Stimulated activated CD8-positive, alpha-beta memory T cell treated with anti-CD3 and anti-CD28 coated beads, Interleukin-7, amount 100 ng/mL, for 24 hours (primary cell): Measurements from ENCODE around the gene PTGR3.

ENCODE experiments used
- DNase-seq: peaks from one replicate; pipeline ENCODE4 v3.0.0-alpha.2; 2020; ENCODE audit warnings: low read depth

Gene PTGR3

GRCh38 chr18:75235896-75236295 is 27.0 kb upstream of the PTGR3 start:
- DNase-seq, result no peak

GRCh38 chr18:75234901-75235300 is 26.0 kb upstream of the PTGR3 start:
- DNase-seq, result no peak

DNA sequence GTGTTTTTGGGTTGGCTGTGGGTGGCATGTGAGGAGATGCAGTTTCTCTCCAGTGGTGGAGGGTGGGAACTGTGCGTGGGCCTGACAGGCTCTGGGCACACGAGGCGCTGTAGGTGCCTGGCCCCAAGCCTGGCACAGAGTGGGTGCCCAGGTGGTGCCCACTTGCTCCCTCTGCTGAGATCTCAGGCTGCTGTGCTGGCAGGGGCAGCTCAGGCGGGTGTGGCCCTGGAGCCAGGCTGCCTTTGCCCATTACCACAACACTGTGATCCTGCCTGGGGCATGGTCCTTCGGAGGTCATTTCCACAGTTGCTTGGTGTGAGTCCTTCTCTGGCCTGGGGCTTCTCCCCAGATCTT is 22.1 kb upstream of the PTGR3 start:
- no peak for DNase-seq

DNA sequence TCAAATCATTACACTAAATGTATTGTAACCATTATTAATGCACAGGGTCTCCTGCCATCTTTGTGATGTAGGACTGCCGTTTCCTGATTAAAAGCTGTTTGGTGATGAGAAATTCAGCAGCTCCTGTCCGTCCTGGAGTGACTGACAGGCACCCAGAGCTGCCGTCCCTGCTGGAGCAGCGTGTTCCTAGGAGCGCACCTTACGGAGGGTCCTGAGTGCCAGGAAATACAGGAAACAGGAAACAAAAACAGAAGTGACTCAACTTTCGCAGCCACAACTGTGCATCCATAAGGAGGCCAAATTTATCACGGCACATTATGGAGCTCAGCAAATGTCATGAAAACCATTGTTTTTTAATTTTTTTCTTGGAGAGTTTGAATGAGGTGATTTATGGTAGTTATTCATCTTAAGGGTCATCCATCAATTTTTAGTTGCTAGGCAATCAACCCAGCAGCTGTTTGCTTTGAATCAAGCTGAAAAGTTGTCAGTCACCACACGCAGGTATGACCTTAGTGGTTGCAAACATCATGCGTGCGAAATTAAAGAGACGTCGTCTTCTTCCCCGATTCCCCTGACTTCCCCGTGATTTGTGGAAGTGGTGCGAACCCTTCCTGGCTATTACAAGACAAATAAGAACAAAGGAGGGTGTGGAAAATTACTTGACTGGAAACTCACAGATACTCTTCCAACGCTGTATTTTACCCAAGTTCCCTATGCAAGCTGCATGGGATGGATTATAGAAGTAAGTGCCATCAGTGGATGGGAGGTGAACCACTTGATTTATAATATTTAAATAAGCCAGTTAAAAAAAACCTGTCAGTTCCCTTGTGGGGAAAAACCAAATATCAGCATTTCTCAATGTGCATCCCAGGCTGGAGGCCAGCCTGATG is 21.5 kb upstream of the PTGR3 start:
- DNase-seq, result no peak

GRCh38 chr18:75229437-75229836 is 20.5 kb upstream of the PTGR3 start:
- no peak for DNase-seq

DNA sequence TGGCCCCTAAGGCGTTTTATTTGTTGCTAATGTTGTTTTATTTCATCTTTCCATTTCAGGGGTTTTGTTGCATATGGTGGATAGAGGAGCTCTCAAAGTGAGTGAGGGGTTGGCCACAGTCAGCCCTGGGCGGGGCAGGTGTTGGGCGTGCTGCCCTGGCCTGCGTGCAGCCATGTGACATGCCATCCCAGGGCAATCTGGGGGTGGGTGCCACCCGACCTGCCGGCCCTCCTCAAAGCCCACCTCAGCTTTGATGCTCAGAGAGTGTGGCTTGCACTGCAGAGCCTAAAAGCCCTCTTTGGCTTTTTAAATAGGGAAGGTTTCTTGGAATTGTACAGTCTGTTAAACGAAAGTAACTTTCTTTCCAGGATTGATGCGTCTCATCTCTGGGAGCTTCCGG is 20.0 kb upstream of the PTGR3 start:
- no peak for DNase-seq

DNA sequence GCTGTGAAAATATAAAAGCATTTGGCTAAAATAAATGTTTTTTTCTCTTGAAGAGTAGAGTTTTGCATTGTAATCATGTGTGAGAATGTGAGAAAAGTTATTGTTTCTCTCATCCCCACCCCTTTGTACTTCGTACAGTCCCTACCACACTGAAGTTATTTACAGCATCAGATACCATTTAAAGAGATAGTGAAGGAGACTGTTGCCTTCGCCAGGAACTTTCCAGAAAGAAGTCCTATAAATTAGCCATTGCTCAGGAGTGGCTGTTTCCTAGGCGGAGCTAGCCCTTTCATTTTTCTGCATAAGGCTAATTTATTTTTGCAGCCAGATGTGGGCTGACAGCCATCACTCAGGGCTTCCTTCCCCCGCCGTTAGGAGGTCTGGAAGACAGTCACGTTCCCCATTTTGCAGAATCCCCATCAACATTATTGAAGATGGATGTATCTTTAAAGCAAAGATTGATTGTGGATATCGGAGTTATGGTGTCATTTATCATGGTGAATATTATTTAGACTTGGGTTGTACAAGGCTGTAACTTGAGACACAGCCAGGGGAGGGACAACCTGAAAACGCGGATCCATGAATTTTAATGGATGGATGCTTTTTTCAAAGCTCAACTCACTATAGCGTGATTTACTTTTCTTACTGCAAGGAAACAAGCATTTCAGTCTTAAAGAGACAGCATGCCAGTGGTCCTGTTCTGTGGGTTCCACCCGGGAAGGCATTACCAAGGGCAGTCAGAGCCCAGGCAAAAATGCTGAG is 18.8 kb upstream of the PTGR3 start:
- DNase-seq, result no peak

DNA sequence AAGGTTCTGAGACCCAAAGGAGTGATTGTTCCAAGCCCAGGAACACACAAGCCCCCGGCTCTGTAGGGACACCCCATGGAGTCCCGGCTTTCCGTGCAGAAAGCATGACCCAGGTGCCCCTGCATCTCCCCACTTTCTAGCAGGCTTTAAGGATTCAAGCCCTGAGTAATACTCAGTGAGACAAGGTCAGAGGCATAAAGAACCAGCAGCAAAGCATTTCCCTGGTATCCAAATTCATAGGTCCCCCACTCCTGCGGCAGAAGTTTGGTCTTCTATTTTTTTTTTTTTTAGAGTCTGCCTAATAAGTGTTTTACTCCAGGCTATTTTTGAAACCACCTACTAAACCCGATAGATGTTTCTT is 18.0 kb upstream of the PTGR3 start:
- DNase-seq, result no peak

- DNase-seq, result no peak
These were observed 17.5 kb upstream of the PTGR3 start for GRCh38 chr18:75226286-75226955.

- no peak for DNase-seq
These were observed 14.9 kb upstream of the PTGR3 start for GRCh38 chr18:75223687-75224347.

- DNase-seq, result no peak
These were observed 13.5 kb upstream of the PTGR3 start for GRCh38 chr18:75222407-75222806.

DNA sequence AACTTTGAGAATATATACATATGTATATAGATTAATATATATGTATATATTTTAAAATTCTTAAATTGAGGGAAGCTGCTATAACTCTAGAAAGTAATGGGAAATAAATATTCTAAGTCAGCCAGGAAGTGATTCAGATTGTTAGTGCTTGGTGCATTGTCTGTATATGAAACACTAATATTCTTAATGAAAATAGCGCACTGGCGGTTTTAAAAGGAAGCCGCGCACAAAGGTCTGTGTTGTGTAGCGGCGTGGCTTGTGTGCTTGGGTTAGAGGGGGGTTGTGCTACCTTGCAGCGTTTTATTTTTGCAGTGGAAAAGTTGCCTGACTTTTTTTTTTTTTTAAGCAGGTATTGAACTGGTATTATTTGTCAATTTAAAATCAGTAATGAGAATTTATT is 13.0 kb upstream of the PTGR3 start:
- DNase-seq, result no peak

GRCh38 chr18:75221397-75221796 is 12.5 kb upstream of the PTGR3 start:
- no peak for DNase-seq

DNA sequence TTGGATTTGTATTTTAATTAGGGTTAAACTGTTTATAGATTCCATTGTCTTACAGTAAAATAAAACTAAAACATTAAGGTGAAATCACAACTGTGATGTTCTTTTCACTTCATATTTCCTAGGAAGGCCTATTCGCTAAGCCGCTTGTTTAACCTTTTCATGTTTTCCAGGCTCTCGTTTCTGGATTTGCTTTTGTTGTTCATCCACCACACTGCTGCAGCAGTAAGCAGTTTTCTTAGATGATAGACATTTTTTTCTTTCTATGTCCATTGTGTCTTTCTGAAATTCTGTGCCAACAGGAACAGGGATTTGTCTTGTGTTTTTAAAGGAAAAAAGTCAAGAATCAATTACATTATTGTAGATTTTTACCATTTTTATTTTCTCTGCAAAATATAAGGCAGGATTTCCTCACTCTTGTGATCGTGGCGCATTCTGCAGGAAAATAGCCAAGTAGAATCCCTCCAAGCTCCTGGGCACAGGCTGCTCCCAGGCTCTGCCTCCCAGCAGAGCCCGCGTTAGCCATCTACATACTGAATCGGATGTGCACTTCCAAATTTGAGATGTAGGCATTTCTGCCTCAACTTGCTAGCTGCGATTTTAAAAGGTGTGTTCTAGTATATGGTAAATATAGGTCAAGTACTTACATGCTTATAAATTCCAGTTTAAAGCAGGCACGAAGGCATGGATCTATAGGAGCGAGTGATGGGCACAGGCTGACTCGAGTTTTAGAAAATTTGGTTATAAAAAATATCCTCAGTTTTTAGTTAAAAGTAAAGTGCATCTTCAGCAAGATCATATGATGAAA is 11.8 kb upstream of the PTGR3 start:
- no peak for DNase-seq

DNA sequence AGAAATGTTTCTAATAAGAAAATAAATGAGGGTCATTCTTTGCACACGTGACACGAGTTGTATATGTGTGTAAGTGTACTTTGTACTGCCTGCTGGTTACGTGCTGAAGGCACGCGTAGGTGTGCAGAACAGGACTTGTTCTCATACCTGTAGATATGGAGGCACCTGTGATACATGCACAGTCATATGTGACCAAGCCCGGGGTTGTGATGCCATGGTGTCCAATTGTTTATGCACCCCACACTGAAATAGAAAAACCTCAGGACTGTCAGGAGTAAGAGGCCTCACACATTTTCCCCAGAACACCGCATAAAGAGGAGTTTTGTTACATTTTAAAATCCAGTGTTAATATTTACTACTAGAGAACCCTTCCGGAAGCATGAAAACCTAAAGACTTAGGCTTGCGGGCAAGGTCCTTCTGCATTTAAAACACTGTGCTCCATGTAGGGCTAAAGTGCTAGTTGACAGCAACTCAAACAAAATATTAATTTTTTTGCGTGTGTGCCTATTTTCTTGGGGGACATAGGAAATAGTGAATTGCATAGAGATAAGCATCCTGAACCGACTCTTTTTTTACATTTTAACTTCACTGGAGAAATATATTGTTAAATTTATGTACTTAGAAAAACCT is 10.9 kb upstream of the PTGR3 start:
- DNase-seq, result no peak

DNA sequence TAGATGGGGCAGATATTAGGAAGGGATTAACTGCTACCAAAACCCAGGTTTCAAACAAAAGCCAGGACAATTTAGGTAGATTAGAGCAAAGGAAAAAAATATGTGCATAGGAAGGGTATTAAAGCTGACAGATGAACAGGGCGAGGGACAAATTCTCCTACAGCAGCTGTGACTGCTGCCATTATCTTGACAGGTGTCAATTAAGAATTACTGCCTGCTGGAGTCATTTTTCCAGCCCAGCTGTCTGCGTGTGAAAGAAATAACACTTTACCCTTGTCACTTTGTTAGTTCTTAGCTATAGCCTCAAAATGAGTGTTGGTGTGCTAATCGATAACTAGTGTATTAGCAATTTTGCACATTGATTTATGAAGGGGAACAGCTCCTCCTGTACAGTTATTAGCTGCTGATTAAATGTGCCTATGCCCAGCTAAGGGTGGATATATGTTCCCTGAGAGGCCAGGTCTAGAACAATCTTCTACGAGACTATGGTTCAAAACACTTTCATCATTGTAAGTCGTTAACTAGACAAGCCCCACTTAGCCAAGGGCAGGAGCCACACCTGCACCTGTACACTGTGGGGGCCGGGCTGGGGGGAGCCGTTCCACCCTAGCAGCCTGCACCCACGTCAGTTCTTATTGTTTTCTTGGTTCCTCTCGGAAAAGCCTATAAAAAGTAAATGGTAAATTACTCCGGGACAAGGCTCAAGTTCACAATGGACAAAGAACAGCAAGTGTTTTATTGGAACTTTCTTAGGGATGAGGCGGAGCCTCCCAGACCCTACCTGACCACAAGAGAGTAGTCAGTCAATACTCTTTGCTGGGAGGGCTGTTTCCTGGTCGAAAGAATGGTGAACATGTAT is 9.4 kb upstream of the PTGR3 start:
- DNase-seq, result no peak

DNA sequence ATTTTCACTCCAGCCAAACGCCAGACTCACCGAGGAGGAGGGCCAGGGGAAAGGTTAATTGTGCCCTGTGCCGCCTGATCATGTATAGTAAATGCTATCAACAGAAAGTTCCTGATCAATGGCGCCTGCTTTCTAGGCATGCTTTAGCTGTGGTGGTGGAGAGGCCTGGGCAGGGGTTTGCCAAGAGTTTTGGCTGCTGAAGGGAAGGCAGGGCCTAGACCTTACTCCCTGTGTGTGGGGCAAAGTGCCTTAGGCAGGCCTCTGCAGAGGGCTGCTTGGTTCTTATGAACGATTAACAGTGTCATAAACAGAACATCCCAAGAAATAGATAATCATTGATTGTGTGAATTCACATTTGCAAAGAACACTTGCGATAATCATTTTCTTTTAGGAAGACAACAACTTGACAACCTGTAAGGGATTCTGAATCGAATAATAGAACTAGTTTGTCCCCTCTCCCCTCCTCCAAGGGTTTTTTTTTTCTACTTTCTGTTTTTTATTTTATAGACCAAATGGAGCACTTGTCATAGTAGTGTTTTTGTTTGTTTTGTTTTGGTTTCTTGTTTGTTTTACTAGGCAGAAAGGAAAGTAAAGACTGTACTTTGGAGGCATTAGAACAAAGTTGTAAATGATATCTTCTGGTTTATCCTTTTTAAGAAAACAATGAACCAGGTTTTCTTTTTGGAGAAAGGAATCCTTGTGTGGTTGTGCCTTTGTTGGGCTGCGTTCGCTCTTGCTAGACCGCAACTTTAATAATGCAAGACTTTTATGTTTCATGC is 8.2 kb upstream of the PTGR3 start:
- DNase-seq, result no peak

GRCh38 chr18:75216212-75216910 is 7.4 kb upstream of the PTGR3 start:
- no peak for DNase-seq

GRCh38 chr18:75215663-75216062 is 6.7 kb upstream of the PTGR3 start:
- DNase-seq, result no peak
